Measurements from ENCODE around the gene SPATA22. TPM values are rescaled to one million over a fixed set of nuclear protein-coding genes. Genes with fewer than 3 reads are reported as not detected.

SPATA22 gene
- total RNA-seq, 1 donor from 2014 or later, result not detected

DNA sequence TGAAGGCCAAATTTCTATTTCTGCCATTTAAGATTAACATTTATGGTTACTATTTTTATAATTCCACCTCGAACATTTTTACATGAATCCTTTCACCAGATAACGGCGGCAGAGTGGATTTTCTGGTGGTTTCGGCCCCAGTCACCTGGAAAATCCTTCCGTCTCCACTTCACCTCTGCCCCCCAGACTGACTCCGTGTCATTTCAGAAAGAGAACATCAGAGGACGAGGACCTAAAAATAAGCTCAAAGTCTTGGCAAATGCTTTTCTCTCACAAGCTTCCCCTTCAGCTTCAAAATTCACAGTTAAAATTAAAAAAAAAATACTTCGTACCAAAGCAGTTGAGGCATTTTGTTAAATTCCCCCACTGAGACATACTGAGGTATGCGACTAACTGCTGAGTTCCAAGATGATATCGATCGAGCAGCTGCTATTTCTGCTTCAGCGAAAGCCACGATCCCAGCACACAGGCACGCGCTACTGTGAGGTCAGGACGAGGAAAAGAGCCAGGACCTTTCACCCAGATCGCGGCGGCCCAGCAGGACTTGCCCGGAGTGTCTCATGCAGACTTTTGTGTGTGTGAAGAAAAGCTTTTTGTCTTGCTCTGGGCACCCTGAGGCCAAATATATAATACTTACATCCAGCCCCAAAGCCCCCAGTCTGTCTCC is 41.0 kb upstream of the SPATA22 start:
- no peaks in the 10 kb centered on the region for H3K4me1 Mint-ChIP-seq (ENCODE audit: unreplicated experiment)
- no peaks in the 10 kb centered on the region for H3K9me3 Mint-ChIP-seq (ENCODE audit: unreplicated experiment)
- peaks cover 2% of the 10 kb centered on the region for H3K27me3 Mint-ChIP-seq (ENCODE audit: unreplicated experiment)
- no peak overlapping the region for H3K27ac Mint-ChIP-seq (ENCODE audit: unreplicated experiment)
- no peaks in the 10 kb centered on the region for H3K36me3 Mint-ChIP-seq (ENCODE audit: low read depth, unreplicated experiment)
- TF ChIP-seq, protein P1, sequence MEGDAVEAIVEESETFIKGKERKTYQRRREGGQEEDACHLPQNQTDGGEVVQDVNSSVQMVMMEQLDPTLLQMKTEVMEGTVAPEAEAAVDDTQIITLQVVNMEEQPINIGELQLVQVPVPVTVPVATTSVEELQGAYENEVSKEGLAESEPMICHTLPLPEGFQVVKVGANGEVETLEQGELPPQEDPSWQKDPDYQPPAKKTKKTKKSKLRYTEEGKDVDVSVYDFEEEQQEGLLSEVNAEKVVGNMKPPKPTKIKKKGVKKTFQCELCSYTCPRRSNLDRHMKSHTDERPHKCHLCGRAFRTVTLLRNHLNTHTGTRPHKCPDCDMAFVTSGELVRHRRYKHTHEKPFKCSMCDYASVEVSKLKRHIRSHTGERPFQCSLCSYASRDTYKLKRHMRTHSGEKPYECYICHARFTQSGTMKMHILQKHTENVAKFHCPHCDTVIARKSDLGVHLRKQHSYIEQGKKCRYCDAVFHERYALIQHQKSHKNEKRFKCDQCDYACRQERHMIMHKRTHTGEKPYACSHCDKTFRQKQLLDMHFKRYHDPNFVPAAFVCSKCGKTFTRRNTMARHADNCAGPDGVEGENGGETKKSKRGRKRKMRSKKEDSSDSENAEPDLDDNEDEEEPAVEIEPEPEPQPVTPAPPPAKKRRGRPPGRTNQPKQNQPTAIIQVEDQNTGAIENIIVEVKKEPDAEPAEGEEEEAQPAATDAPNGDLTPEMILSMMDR (IDR thresholded peaks at IDR 0.05; ENCODE audit: unreplicated experiment), result no peak
- no peak for DNase-seq (ENCODE audit: low spot score)
- H3K4me3 Mint-ChIP-seq (ENCODE audit: unreplicated experiment), result no peak overlapping the region

DNA sequence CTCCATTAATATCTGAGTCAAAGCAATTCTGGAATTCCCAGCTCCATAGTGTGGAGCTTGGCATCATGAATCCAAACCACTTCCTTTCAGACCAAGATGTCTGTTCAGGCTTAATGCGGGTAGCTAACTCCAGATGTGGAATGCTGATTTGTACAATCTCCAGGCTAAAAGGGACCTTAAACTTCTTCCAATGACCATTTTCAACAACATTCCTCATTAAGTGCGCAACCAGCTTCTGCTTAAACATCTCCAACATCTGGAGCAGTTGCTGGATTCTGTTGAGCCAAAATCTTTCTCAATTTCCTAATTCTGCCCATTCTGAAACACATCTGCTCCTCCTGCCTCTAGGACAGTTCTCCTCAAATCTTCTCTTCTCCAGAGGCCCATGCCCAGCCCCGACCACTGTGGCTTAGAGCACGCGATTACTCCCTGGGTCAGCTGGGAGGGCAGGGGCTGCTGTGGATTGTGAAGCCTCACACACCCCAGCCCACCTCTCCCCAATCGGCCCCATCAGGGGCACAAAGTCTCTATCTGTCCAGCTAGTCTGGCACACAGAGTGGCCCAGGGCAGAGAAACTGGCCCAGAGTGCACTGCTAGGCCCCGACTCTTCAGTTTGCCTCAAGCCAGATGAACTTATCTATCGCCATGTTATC is 40.4 kb upstream of the SPATA22 start:
- no peak overlapping the region for H3K27ac Mint-ChIP-seq (ENCODE audit: unreplicated experiment)
- peaks cover 2% of the 10 kb centered on the region for H3K27me3 Mint-ChIP-seq (ENCODE audit: unreplicated experiment)
- no peaks in the 10 kb centered on the region for H3K9me3 Mint-ChIP-seq (ENCODE audit: unreplicated experiment)
- no peaks in the 10 kb centered on the region for H3K4me1 Mint-ChIP-seq (ENCODE audit: unreplicated experiment)
- no peak overlapping the region for H3K4me3 Mint-ChIP-seq (ENCODE audit: unreplicated experiment)
- DNase-seq (ENCODE audit: low spot score), result no peak
- TF ChIP-seq, protein P1 (IDR thresholded peaks at IDR 0.05; ENCODE audit: unreplicated experiment), result no peak
- no peaks in the 10 kb centered on the region for H3K36me3 Mint-ChIP-seq (ENCODE audit: low read depth, unreplicated experiment)

DNA sequence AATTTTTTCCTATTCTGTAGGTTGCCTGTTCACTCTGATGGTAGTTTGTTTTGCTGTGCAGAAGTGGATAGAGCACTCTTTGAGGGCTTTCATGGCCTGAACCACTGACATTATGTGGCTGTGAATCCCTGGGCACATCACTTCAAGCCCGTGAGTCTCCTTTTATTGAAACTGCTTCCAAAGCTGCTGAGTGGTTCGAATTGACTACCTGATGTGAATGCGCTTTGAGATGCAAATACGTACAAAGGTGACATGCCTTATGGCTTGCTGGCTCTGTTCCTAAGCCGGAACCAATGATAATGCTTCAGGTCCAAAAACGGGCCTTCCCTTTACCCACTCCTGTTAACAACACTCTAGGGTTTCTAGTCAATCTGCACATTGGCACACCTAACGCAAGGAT is 38.5 kb upstream of the SPATA22 start:
- H3K4me1 Mint-ChIP-seq (ENCODE audit: unreplicated experiment), result no peaks in the 10 kb centered on the region
- TF ChIP-seq, protein P1 (IDR thresholded peaks at IDR 0.05; ENCODE audit: unreplicated experiment), result no peak
- DNase-seq (ENCODE audit: low spot score), result no peak
- H3K27ac Mint-ChIP-seq (ENCODE audit: unreplicated experiment), result no peak overlapping the region
- no peaks in the 10 kb centered on the region for H3K27me3 Mint-ChIP-seq (ENCODE audit: unreplicated experiment)
- H3K9me3 Mint-ChIP-seq (ENCODE audit: unreplicated experiment), result no peaks in the 10 kb centered on the region
- no peaks in the 10 kb centered on the region for H3K36me3 Mint-ChIP-seq (ENCODE audit: low read depth, unreplicated experiment)
- H3K4me3 Mint-ChIP-seq (ENCODE audit: unreplicated experiment), result no peak overlapping the region

DNA sequence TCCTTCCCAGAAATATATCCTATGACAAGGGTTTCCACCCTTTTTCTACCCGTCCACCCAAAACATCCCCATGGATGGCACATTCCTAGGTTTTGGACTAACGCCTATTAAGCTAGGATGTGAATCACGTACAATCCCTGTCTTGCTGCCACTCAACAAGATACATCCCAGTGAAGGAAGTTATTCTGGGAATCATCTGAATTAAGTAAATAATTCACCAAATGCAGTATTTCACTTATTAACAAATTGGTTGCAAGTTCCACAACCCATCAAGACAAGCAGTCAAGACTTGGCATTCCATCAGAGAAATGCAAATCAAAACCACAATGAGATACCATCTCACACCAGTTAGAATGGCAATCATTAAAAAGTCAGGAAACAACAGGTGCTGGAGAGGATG is 36.2 kb upstream of the SPATA22 start:
- Mint-ChIP-seq H3K27me3 (ENCODE audit: unreplicated experiment) (no peaks in the 10 kb centered on the region), H3K27ac (ENCODE audit: unreplicated experiment) (no peak overlapping the region), H3K9me3 (ENCODE audit: unreplicated experiment) (no peaks in the 10 kb centered on the region), H3K4me1 (ENCODE audit: unreplicated experiment) (no peaks in the 10 kb centered on the region), H3K36me3 (ENCODE audit: low read depth, unreplicated experiment) (no peaks in the 10 kb centered on the region), H3K4me3 (ENCODE audit: unreplicated experiment) (no peak overlapping the region)
- DNase-seq (ENCODE audit: low spot score), result no peak
- TF ChIP-seq, protein P1 (IDR thresholded peaks at IDR 0.05; ENCODE audit: unreplicated experiment), result no peak

DNA sequence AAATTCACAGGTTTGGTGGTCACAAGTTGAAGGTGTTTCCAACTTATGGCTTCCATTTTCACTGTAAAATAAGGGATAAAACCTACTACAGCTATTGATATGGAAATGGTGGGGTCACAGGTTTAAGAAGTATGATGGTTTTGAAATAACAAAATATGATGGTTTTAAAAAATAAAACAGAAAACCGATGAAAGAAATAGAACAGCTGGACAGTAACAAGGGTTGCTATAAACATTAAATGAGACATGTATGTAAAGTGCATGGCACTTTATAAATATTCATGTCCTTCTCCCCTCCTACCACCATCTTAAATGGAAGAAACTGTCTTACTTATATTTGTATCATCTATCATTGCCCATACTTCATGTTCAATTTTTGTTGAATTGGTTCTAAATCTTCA is 35.5 kb upstream of the SPATA22 start:
- Mint-ChIP-seq H3K9me3 (ENCODE audit: unreplicated experiment) (no peaks in the 10 kb centered on the region), H3K4me1 (ENCODE audit: unreplicated experiment) (no peaks in the 10 kb centered on the region), H3K27ac (ENCODE audit: unreplicated experiment) (no peak overlapping the region), H3K4me3 (ENCODE audit: unreplicated experiment) (no peak overlapping the region), H3K27me3 (ENCODE audit: unreplicated experiment) (no peaks in the 10 kb centered on the region), H3K36me3 (ENCODE audit: low read depth, unreplicated experiment) (no peaks in the 10 kb centered on the region)
- TF ChIP-seq, protein P1 (IDR thresholded peaks at IDR 0.05; ENCODE audit: unreplicated experiment), result no peak
- no peak for DNase-seq (ENCODE audit: low spot score)

Data from endothelial cell (in vitro differentiated cells).